Stimulated activated CD8-positive, alpha-beta memory T cell treated with anti-CD3 and anti-CD28 coated beads, Interleukin-15, amount 100 ng/mL, for 24 hours (primary cell): ENCODE results near the gene FTSJ3.

Experiments used
- DNase-seq: peaks from one replicate; pipeline ENCODE4 v3.0.0-alpha.2; 2020; ENCODE audit warnings: low read depth

Gene FTSJ3

GRCh38 chr17:63786117-63786516 is 41.3 kb downstream of the FTSJ3 start:
- DNase-seq = no peak

- no peak for DNase-seq
Measured at GRCh38 chr17:63785556-63785955, 41.9 kb downstream of the FTSJ3 start.

GRCh38 chr17:63783522-63783921 is 43.9 kb downstream of the FTSJ3 start:
- no peak for DNase-seq

- no peak for DNase-seq
Measured at GRCh38 chr17:63780928-63781327, 46.5 kb downstream of the FTSJ3 start.

GRCh38 chr17:63780507-63780906 is 47.0 kb downstream of the FTSJ3 start:
- no peak for DNase-seq

GRCh38 chr17:63775420-63775819 is 52.0 kb downstream of the FTSJ3 start:
- no peak for DNase-seq

GRCh38 chr17:63774969-63775265 is 52.5 kb downstream of the FTSJ3 start:
- no peak for DNase-seq

GRCh38 chr17:63774141-63774968 is 53.1 kb downstream of the FTSJ3 start, which contains the start of gene DDX42:
Gene DDX42 (plus strand): TSS chr17:63774170. CDS start chr17:63787050, 12,880 bp downstream.
- peak; percentile 78 for DNase-seq

GRCh38 chr17:63773272-63774140 is 54.0 kb downstream of the FTSJ3 start, which contains the start of gene CCDC47:
Gene CCDC47 (minus strand): TSS chr17:63773597. CDS start chr17:63766175, 7,422 bp downstream.
- DNase-seq = peak; percentile 91

GRCh38 chr17:63772801-63773271 is 54.6 kb downstream of the FTSJ3 start:
- DNase-seq = no peak
